Spleen (tissue), 11 donors: ENCODE measurements around the gene SHC1. TPM values are rescaled to one million over a fixed set of nuclear protein-coding genes. Genes with fewer than 3 reads are reported as not detected.

Experiments used
- DNase-seq: peaks from one replicate; pipeline ENCODE4 v3.0.0-alpha.2; 2020
- H3K27ac ChIP-seq, 8 donors: fragments of 200-600 bp; sonication (generic) in 7 of 8; 1 replicate in 4 of 8; 2 replicates in 4 of 8; pipeline versions ENCODE4 v1.5.0 to v1.8.0; 2016 to 2021; ENCODE audit warnings: inconsistent platforms in 4 of 8, mild to moderate bottlenecking in 4 of 8, moderate library complexity in 1 of 8
- H3K27me3 ChIP-seq, 7 donors: fragments of 200-600 bp; sonication (generic) in 6 of 7; replicated peaks in 1 of 7; 1 replicate in 4 of 7; 2 replicates in 3 of 7; pipeline versions ENCODE4 v1.5.0 to v1.8.0; 2016 to 2021; ENCODE audit warnings: inconsistent platforms in 3 of 7, mild to moderate bottlenecking in 1 of 7
- H3K36me3 ChIP-seq, 6 donors: fragments of 200-600 bp; sonication (generic) in 5 of 6; 1 replicate in 4 of 6; 2 replicates in 2 of 6; pipeline versions ENCODE4 v1.5.0 to v1.8.0; 2016 to 2021; ENCODE audit warnings: inconsistent platforms in 2 of 6
- H3K4me1 ChIP-seq, 6 donors: fragments of 200-600 bp; sonication (generic) in 5 of 6; 1 replicate in 3 of 6; 2 replicates in 3 of 6; pipeline versions ENCODE4 v1.5.0 to v1.8.0; 2016 to 2021; ENCODE audit warnings: inconsistent platforms in 3 of 6
- H3K4me3 ChIP-seq, 8 donors: fragments of 200-600 bp; sonication (generic) in 7 of 8; 1 replicate in 4 of 8; 2 replicates in 4 of 8; pipeline versions ENCODE4 v1.5.0 to v1.8.0; 2016 to 2021; ENCODE audit warnings: inconsistent platforms in 4 of 8, mild to moderate bottlenecking in 4 of 8, moderate library complexity in 2 of 8
- H3K9me3 ChIP-seq, 8 donors: fragments of 200-600 bp; sonication (generic) in 7 of 8; 1 replicate in 4 of 8; 2 replicates in 4 of 8; pipeline versions ENCODE4 v1.5.0 to v1.8.0; 2016 to 2021; ENCODE audit warnings: inconsistent platforms in 4 of 8
- POLR2A ChIP-seq, 3 donors: fragments of 450-650 bp; IDR thresholded peaks; one replicate each; pipeline ENCODE4 v1.5.1; 2017; ENCODE audit warnings: antibody characterized with exemption in 3 of 3, mild to moderate bottlenecking in 1 of 3
- POLR2AphosphoS5 ChIP-seq, 3 donors: sonication (generic); formaldehyde crosslinking; IDR thresholded peaks; one replicate each; pipeline ENCODE4 v1.5.1; 2017; ENCODE audit warnings: antibody characterized with exemption in 3 of 3
- WGBS, 5 donors: extraction: QIAGEN DNeasy Blood & Tissue Kit in 3 of 5; methylation state at CpG; one replicate each; pipeline versions ENCODE4 v1.1.5 to v1.1.7; 2013 to 2018; 5-methylcytosine and 5-hydroxymethylcytosine counted together
- intact Hi-C: fragments of 100-400 bp; cut with DNase I; formaldehyde crosslinking; loops from one replicate; pipeline ENCODE4 v1.15.0; 2023; ENCODE audit warnings: low total_unique reads
- polyA plus RNA-seq, 3 donors: library from polyadenylated mRNA; stranded (reverse); fragments of 200-250 nt; gene quantifications; one replicate each; pipeline ENCODE4 v1.2.1, GENCODE V29; 2013
- total RNA-seq, 7 donors: library from RNA; depleted of rRNA in 3 of 7; stranded (reverse); fragments of >200 nt in 3 of 7; fragmentation: NEBNext Ultra II Directional in 4 of 7; extraction: Animal tissue kit (Norgen Biotek cat#: 25700) in 4 of 7; gene quantifications; one replicate each; pipeline versions ENCODE4 v1.1.0 to v1.2.1, GENCODE V29; 2016 to 2021
- TF ChIP-seq, protein P1 (sequence below), 11 experiments: fragments of 200-600 bp in 7 of 11; fragments of 450-650 bp in 4 of 11; sonication (generic) in 4 of 11; IDR thresholded peaks in 8 of 11; conservative IDR thresholded peaks in 3 of 11; 1 replicate in 7 of 11; 2 replicates in 4 of 11; pipeline versions ENCODE4 v1.4.0 to v1.8.0; 2016 to 2021; ENCODE audit warnings: antibody characterized with exemption in 11 of 11, inconsistent platforms in 4 of 11, mild to moderate bottlenecking in 1 of 11
- donor health status: healthy with polysubstance abuse.
- donor health status: DM: no; HTN: no; CAD: no; lungs with moderate emphysema.
- donor health status: DM: no; HTN: no; CAD: no.
- donor health status: Bipolar disorder and iron deficiency.
- donor health status: healthy.
- donor health status: DM: no; HTN: no; CAD: no.
- donor health status: DM: yes; HTN: yes; CAD: no.

The SHC1 gene
- total and polyA plus RNA-seq, 10 donors: 36.8 to 133 (median 92.3) TPM

- peak overlapping the region in 3 of 8 donors; percentile 96 to 99 (median 98) for H3K27ac ChIP-seq
- peaks cover 26 to 95% (median 70%) of the 10 kb centered on the region in 6 donors for H3K4me1 ChIP-seq
- H3K36me3 ChIP-seq: peaks cover 3 to 75% (median 67%) of the 10 kb centered on the region in 6 donors
- intact Hi-C loops: loop anchor here (5.0 kb wide), 1 partner anchor 39 kb away; the partner anchor contains the start of gene ZBTB7B
- 82 to 88% (median 86%) methylated on average over 8 of the region's 8 CpGs for WGBS, 5 donors
- no peaks in the 10 kb centered on the region for H3K9me3 ChIP-seq
- H3K4me3 ChIP-seq: no peak overlapping the region
- DNase-seq: peak; percentile 28
- no peaks in the 10 kb centered on the region for H3K27me3 ChIP-seq
- no peak for TF ChIP-seq POLR2A (IDR thresholded peaks at IDR 0.05)
- no peak for TF ChIP-seq POLR2AphosphoS5 (IDR thresholded peaks at IDR 0.05)
These were observed 6.9 kb downstream of the SHC1 start for GRCh38 chr1:154963643-154964042.

DNA sequence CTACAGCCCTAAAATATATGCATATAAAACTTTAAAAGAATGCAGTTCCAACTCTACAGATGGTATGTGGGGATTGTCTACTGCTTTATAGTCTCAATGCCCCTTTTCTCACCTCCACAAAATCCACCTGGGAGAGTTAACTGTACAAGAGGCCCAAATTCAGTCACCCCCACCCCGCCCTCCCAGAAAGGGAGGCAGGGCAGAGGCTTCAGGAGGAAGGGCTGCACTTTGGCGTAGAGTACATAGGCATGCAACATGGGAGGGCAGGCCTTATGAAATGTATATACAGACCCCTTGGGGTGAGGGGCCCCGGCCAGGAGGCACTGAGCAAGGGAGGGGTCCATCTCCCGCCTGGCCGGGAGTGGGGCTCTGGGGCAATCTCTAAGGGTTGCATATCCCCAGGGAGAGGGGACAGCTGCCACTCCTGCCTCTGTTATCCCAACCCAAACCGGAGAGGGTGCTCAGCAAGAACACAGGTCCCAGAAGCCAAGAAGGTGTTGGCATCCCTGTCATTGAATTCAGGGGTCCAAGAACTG lies 7.7 kb downstream of the SHC1 start:
- H3K27ac ChIP-seq: peak overlapping the region; percentile 85 to 99 (median 98)

DNA sequence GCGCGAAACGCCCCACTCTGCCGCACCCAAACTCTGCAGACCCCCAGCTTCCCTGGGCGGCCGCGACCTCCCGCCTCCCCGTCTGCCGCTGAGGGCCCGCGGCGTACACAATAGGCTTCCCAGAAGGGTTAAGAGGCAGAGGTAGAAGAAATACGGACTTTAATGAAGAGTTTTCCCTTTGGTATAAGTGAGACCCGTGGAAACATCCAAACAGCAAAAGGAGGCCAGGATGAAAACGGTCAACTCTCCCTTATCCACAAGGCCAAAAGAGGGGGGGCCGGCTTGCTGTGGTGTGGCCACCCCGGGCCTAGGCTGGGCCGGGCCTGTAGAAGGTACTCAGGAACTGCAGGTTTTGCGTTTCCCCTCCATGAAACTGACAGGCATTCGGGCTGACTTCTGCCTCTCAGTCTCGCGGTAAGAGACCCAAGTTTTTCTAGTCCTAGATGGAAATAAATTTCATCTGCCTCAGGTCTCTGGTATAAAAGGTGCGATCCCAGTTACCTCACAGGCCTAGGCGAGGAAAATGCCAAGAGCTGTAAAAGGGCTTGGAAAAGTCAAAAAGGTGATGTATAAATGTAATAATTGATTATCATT lies 8.3 kb downstream of the SHC1 start:
- Histone ChIP-seq H3K27me3 (no peaks in the 10 kb centered on the region), H3K4me3 (peak overlapping the region; percentile 80 to 97 (median 88)), H3K4me1 (peaks cover 23 to 95% (median 59%) of the 10 kb centered on the region in 6 donors), H3K27ac (peak overlapping the region; percentile 85 to 99 (median 98)), H3K9me3 (no peaks in the 10 kb centered on the region), H3K36me3 (peaks cover 0 to 70% (median 61%) of the 10 kb centered on the region in 6 donors)
- WGBS, 5 donors: 2 to 4% (median 3%) methylated on average over 18 to 25 of the region's 25 CpGs
- intact Hi-C loops: loop anchor here (5.0 kb wide), 1 partner anchor 40 kb away; the partner anchor contains the start of gene ZBTB7B
- TF ChIP-seq, protein P1, sequence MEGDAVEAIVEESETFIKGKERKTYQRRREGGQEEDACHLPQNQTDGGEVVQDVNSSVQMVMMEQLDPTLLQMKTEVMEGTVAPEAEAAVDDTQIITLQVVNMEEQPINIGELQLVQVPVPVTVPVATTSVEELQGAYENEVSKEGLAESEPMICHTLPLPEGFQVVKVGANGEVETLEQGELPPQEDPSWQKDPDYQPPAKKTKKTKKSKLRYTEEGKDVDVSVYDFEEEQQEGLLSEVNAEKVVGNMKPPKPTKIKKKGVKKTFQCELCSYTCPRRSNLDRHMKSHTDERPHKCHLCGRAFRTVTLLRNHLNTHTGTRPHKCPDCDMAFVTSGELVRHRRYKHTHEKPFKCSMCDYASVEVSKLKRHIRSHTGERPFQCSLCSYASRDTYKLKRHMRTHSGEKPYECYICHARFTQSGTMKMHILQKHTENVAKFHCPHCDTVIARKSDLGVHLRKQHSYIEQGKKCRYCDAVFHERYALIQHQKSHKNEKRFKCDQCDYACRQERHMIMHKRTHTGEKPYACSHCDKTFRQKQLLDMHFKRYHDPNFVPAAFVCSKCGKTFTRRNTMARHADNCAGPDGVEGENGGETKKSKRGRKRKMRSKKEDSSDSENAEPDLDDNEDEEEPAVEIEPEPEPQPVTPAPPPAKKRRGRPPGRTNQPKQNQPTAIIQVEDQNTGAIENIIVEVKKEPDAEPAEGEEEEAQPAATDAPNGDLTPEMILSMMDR (IDR thresholded peaks at IDR 0.05 in 8 of 11, conservative IDR thresholded peaks at IDR 0.05 in 3 of 11): no peak
- TF ChIP-seq POLR2AphosphoS5 (IDR thresholded peaks at IDR 0.05): peak in 1 of 3 donors; percentile 3
- peak; percentile 84 for DNase-seq

More for the DNA sequence above, 7.7 kb downstream of the SHC1 start:
- no peaks in the 10 kb centered on the region for H3K27me3 ChIP-seq
- TF ChIP-seq, protein P1 (IDR thresholded peaks at IDR 0.05 in 8 of 11, conservative IDR thresholded peaks at IDR 0.05 in 3 of 11): no peak
- TF ChIP-seq POLR2AphosphoS5 (IDR thresholded peaks at IDR 0.05) (no peak), POLR2A (IDR thresholded peaks at IDR 0.05) (no peak)
- peaks cover 23 to 95% (median 65%) of the 10 kb centered on the region in 6 donors for H3K4me1 ChIP-seq
- WGBS, 5 donors: 63 to 81% (median 72%) methylated on average over 6 of the region's 6 CpGs
- peaks cover 3 to 75% (median 66%) of the 10 kb centered on the region in 6 donors for H3K36me3 ChIP-seq
- H3K9me3 ChIP-seq: no peaks in the 10 kb centered on the region
- peak overlapping the region in 6 of 8 donors; percentile 9 to 97 (median 84) for H3K4me3 ChIP-seq
- DNase-seq: peak; percentile 77
- intact Hi-C loops: loop anchor here (5.0 kb wide), 1 partner anchor 39 kb away; the partner anchor contains the start of gene ZBTB7B

GRCh38 chr1:154961207-154962155 lies 9.1 kb downstream of the SHC1 start, which contains the start of gene PYGO2:
TSS of gene PYGO2 (minus strand) at chr1:154961782. CDS start at chr1:154961576, 206 bp downstream.
- Histone ChIP-seq H3K4me3 (peak within 1 kb of the TSS; percentile 80 to 97 (median 88)), H3K36me3 (peaks cover 0 to 62% (median 54%) of the 10 kb centered on the region in 6 donors), H3K9me3 (no peaks in the 10 kb centered on the region), H3K4me1 (peaks cover 27 to 95% (median 59%) of the 10 kb centered on the region in 6 donors), H3K27ac (peak within 1 kb of the TSS; percentile 85 to 99 (median 98)), H3K27me3 (no peaks in the 10 kb centered on the region)
- intact Hi-C loops: loop anchor here (5.0 kb wide), 1 partner anchor 41 kb away; the partner anchor contains the start of gene ZBTB7B
- peak; percentile 96 for DNase-seq
- WGBS, 5 donors: 0 to 2% (median 0%) methylated on average over 24 to 93 of the region's 93 CpGs
- TF ChIP-seq, protein P1 (IDR thresholded peaks at IDR 0.05 in 8 of 11, conservative IDR thresholded peaks at IDR 0.05 in 3 of 11): peak; percentile 33 to 80 (median 69)
- TF ChIP-seq POLR2A (IDR thresholded peaks at IDR 0.05) (peak in 2 of 3 donors; percentile 59 to 81), POLR2AphosphoS5 (IDR thresholded peaks at IDR 0.05) (peak; percentile 93 to 97 (median 95))
